HepG2 (cell line): ENCODE data around the gene FASTKD3. TPM values are rescaled to one million over a fixed set of nuclear protein-coding genes. Genes with fewer than 3 reads are reported as not detected.

Experiments
- ATAC-seq: fragments of 200-7000 bp; cut with Tn5 transposase; 3 replicates; pipeline ENCODE4 v1.9.1; 2020; ENCODE audit warnings: mild to moderate bottlenecking, moderate library complexity
- Bru-seq: library from RNA; stranded (reverse); fragments of 400-500 nt; gene quantifications from one replicate; lab custom pipeline; 2021; lab: Mats Ljungman, UMichigan
- BruChase-seq, 2 experiments: library from RNA; stranded (reverse); fragments of 400-500 nt; gene quantifications; one replicate each; lab custom pipeline; 2021; lab: Mats Ljungman, UMichigan
- BruUV-seq: library from RNA; stranded (reverse); fragments of 400-500 nt; replicated peaks from 2 replicates; lab custom pipeline; 2021; lab: Mats Ljungman, UMichigan
- CTCF ChIA-PET: fragments of 300-600 bp; formaldehyde crosslinking; extraction: SDS; loops from one replicate; lab custom pipeline; 2021; ENCODE audit warnings: low total read pairs, inconsistent platforms, low intra/inter-chr PET ratio; lab: Yijun Ruan, JAX
- POLR2A ChIA-PET: fragments of 350-600 bp; sonication (Branson Sonifier 250); formaldehyde crosslinking; loops from one replicate; lab custom pipeline; 2020; ENCODE audit warnings: antibody characterized with exemption, inconsistent platforms; lab: Yijun Ruan, JAX
- DNase-seq: peaks from one replicate; pipeline ENCODE4 v3.0.0-alpha.2; 2015; ENCODE audit warnings: low spot score
- FAIRE-seq: peaks from 3 replicates; lab custom pipeline; 2011; peaks lifted over from hg19 to GRCh38; lab: Jason Lieb, UNC
- H2AFZ ChIP-seq: one replicate; pipeline ENCODE4 v1.6.1; 2011; ENCODE audit warnings: low read length, inconsistent platforms
- H3K27ac ChIP-seq: fragments of 300-600 bp; 3 replicates; pipeline ENCODE4 v1.8.0; 2011; ENCODE audit warnings: mixed run types, mild to moderate bottlenecking, mixed read lengths, low read length, inconsistent platforms; ENCODE audit not compliant: insufficient read depth; ENCODE audit errors: extremely low read length
- H3K27me3 ChIP-seq, 2 experiments: fragments of 200-600 bp in 1 of 2; 2 replicates in 1 of 2; 3 replicates in 1 of 2; pipeline versions ENCODE4 v1.6.0 to v1.8.0; 2011; ENCODE audit warnings: low read length in 2 of 2, mild to moderate bottlenecking in 2 of 2, moderate library complexity in 2 of 2, inconsistent platforms in 1 of 2; ENCODE audit not compliant: insufficient read depth in 2 of 2, control insufficient read depth in 1 of 2
- H3K36me3 ChIP-seq, 2 experiments: fragments of 200-600 bp in 1 of 2; replicated peaks in 1 of 2; 2 replicates in 1 of 2; 3 replicates in 1 of 2; pipeline versions ENCODE4 v1.5.1 to v1.8.0; 2011; ENCODE audit warnings: low read length in 2 of 2, inconsistent platforms in 1 of 2; ENCODE audit not compliant: insufficient read depth in 2 of 2, control insufficient read depth in 1 of 2
- H3K4me1 ChIP-seq: 2 replicates; pipeline ENCODE4 v1.5.1; 2012; ENCODE audit warnings: low read length, inconsistent platforms; ENCODE audit not compliant: insufficient read depth
- H3K4me2 ChIP-seq: 2 replicates; pipeline ENCODE4 v1.6.0; 2011; ENCODE audit warnings: low read depth, low read length, inconsistent platforms
- H3K4me3 ChIP-seq, 3 experiments: fragments of 200-600 bp in 1 of 3; sonication (generic), shearing (Covaris generic) in 1 of 3; replicated peaks in 1 of 3; 2 replicates each; pipeline ENCODE4 v1.5.1; 2011 to 2016; ENCODE audit warnings: low read length in 3 of 3, inconsistent platforms in 2 of 3, low read depth in 2 of 3, mild to moderate bottlenecking in 2 of 3, control low read depth in 1 of 3, mixed read lengths in 1 of 3; ENCODE audit not compliant: insufficient read depth in 1 of 3
- H3K79me2 ChIP-seq: one replicate; pipeline ENCODE4 v1.6.1; 2011; ENCODE audit warnings: low read length, inconsistent platforms; ENCODE audit not compliant: insufficient read depth
- H3K9ac ChIP-seq: 2 replicates; pipeline ENCODE4 v1.6.0; 2011; ENCODE audit warnings: mild to moderate bottlenecking, low read depth, low read length, inconsistent platforms; ENCODE audit not compliant: insufficient read depth
- H3K9me3 ChIP-seq: 2 replicates; pipeline ENCODE4 v1.5.1; 2012; ENCODE audit warnings: mild to moderate bottlenecking, low read length
- H4K20me1 ChIP-seq: 2 replicates; pipeline ENCODE4 v1.6.0; 2011; ENCODE audit warnings: inconsistent platforms, mild to moderate bottlenecking, low read length, moderate library complexity; ENCODE audit not compliant: insufficient read depth
- DZIP1 ChIP-seq: sonication (generic); formaldehyde crosslinking; IDR thresholded peaks from 2 replicates; pipeline ENCODE4 v1.5.0; 2020; ENCODE audit warnings: mild to moderate bottlenecking, missing genetic modification reagents
- ESRRA ChIP-seq: sonication (generic); formaldehyde crosslinking; IDR thresholded peaks from 2 replicates; pipeline ENCODE4 v1.5.1; 2020; ENCODE audit warnings: mild to moderate bottlenecking, low read depth, missing genetic modification reagents
- IKZF5 ChIP-seq: IDR thresholded peaks from 2 replicates; pipeline ENCODE4 v1.6.1; 2018; ENCODE audit warnings: missing genetic modification reagents, mild to moderate bottlenecking, missing compliant biosample characterization
- NCOR1 ChIP-seq: fragments of 200-600 bp; sonication (generic); IDR thresholded peaks from 2 replicates; pipeline ENCODE4 v1.7.0; 2017; ENCODE audit warnings: antibody characterized with exemption, low read length, borderline replicate concordance
- PCBP1 ChIP-seq: fragments of 200-400 bp; formaldehyde crosslinking; IDR thresholded peaks from 2 replicates; pipeline ENCODE4 v1.6.1; 2017; ENCODE audit warnings: mild to moderate bottlenecking, low read depth, low read length, borderline replicate concordance
- PCBP2 ChIP-seq: fragments of 200-400 bp; formaldehyde crosslinking; optimal IDR thresholded peaks from 2 replicates; pipeline ENCODE3; 2018; ENCODE audit warnings: low read length, low read depth; ENCODE audit not compliant: poor library complexity, severe bottlenecking
- PHF5A ChIP-seq: IDR thresholded peaks from one replicate; pipeline ENCODE4 v1.6.1; 2018; ENCODE audit warnings: low read depth, missing genetic modification reagents; ENCODE audit not compliant: unreplicated experiment
- ZC3H13 ChIP-seq: sonication (generic); formaldehyde crosslinking; IDR thresholded peaks from 2 replicates; pipeline ENCODE4 v1.8.1; 2023; ENCODE audit warnings: mild to moderate bottlenecking, missing genetic modification reagents, moderate library complexity
- ZNF124 ChIP-seq: sonication (generic); formaldehyde crosslinking; IDR thresholded peaks from 2 replicates; pipeline ENCODE4 v1.4.0; 2020; ENCODE audit warnings: missing genetic modification reagents
- ZNF136 ChIP-seq: sonication (generic); formaldehyde crosslinking; IDR thresholded peaks from 2 replicates; pipeline ENCODE4 v1.8.1; 2022; ENCODE audit warnings: low read depth, mild to moderate bottlenecking, moderate library complexity, missing genetic modification reagents
- ZNF263 ChIP-seq: sonication (generic); formaldehyde crosslinking; IDR thresholded peaks from 2 replicates; pipeline ENCODE4 v1.4.0; 2020; ENCODE audit warnings: missing genetic modification reagents
- ZNF33B ChIP-seq: sonication (generic); formaldehyde crosslinking; IDR thresholded peaks from 2 replicates; pipeline ENCODE4 v1.5.1; 2020; ENCODE audit warnings: mild to moderate bottlenecking, missing genetic modification reagents
- WGBS: methylation state at CpG from one replicate; pipeline ENCODE4 v1.1.6; 2017; ENCODE audit warnings: low lambda C conversion rate; 5-methylcytosine and 5-hydroxymethylcytosine counted together
- in situ Hi-C: cut with HindIII; loops from 2 replicates; pipeline ENCODE4 v1.10.0; 2017; ENCODE audit warnings: low pct_unique_long_range_greater_than_20kb; ENCODE audit not compliant: extremely low pct_ligation_motif_present
- intact Hi-C: fragments of 100-400 bp; cut with micrococcal nuclease; formaldehyde crosslinking; loops from one replicate; pipeline ENCODE4 v1.10.0; 2022; ENCODE audit not compliant: unreplicated experiment
- long read RNA-seq, 2 experiments: library from RNA in 1 of 2; library from polyadenylated mRNA in 1 of 2; stranded (forward) in 1 of 2; unstranded in 1 of 2; transcript quantifications; one replicate each; pipeline ENCODE4 v2.0.0, GENCODE V29; 2019 to 2022
- polyA minus RNA-seq, 3 experiments: library from RNA; depleted of rRNA, polyadenylated mRNA; stranded (reverse); fragments of >200 nt; gene quantifications; 2 replicates each; pipeline ENCODE4 v1.2.3, GENCODE V29; 2011; ENCODE audit warnings: low replicate concordance in 1 of 3
- polyA plus RNA-seq, 8 experiments: library from polyadenylated mRNA; depleted of rRNA in 3 of 8; stranded (reverse) in 7 of 8; unstranded in 1 of 8; fragments of >200 nt; fragmentation: Illumina TruSeq in 4 of 8; extraction: Trizol in 4 of 8; gene quantifications; 2 replicates each; pipeline versions ENCODE4 v1.2.1 to v1.2.3, GENCODE V29; 2011 to 2016; ENCODE audit warnings: low read depth in 4 of 8, missing spikeins in 1 of 8, mixed read lengths in 1 of 8; ENCODE audit not compliant: insufficient read depth in 1 of 8
- total RNA-seq, 5 experiments: library from RNA; depleted of rRNA; stranded (reverse); fragments of >200 nt; fragmentation: Illumina TruSeq; extraction: Trizol; gene quantifications; 2 replicates each; pipeline ENCODE4 v1.2.3, GENCODE V29; 2016; ENCODE audit warnings: low read depth in 1 of 5

Gene FASTKD3
- total RNA-seq (2016; rRNA removed; fragmentation: Illumina TruSeq; extraction: Trizol) (17.8 and 24.8 TPM in 2 replicates), polyA plus RNA-seq (2011; rRNA removed) (6.3 and 6.9 TPM in 2 replicates), polyA minus RNA-seq (2011; rRNA and poly(A)+ RNA removed; ENCODE audit: low replicate concordance) (1.4 and 11.6 TPM in 2 replicates), Bru-seq, nascent RNA (percentile 77 among the genes with signal in this experiment), BruChase-seq, experiment 1, labeled RNA remaining after a 6-hour chase (percentile 59 among the genes with signal in this experiment), BruChase-seq, experiment 2, labeled RNA remaining after a 2-hour chase (percentile 78 among the genes with signal in this experiment)
- total RNA-seq (2016; cell fraction: cytosol; rRNA removed; fragmentation: Illumina TruSeq; extraction: Trizol; ENCODE audit: low read depth) = 7.2 and 7.8 TPM in 2 replicates
- 16.7 and 28.2 TPM in 2 replicates for total RNA-seq (2016; cell fraction: insoluble cytoplasmic fraction; rRNA removed; fragmentation: Illumina TruSeq; extraction: Trizol)
- 8.9 and 14.9 TPM in 2 replicates for total RNA-seq (2016; cell fraction: membrane; rRNA removed; fragmentation: Illumina TruSeq; extraction: Trizol)
- 16.4 and 17.2 TPM in 2 replicates for total RNA-seq (2016; cell fraction: nucleus; rRNA removed; fragmentation: Illumina TruSeq; extraction: Trizol)
- polyA plus RNA-seq (2011; cell fraction: cytosol; rRNA removed) = 2.8 and 4.2 TPM in 2 replicates
- 4.9 and 9.0 TPM in 2 replicates for polyA plus RNA-seq (2011; cell fraction: nucleus; rRNA removed)
- 6.8 and 8.0 TPM in 2 replicates for polyA plus RNA-seq (2012)
- 2.4 and 3.0 TPM in 2 replicates for polyA plus RNA-seq (2016; cell fraction: cytosol; fragmentation: Illumina TruSeq; extraction: Trizol; ENCODE audit: low read depth)
- 21.6 and 23.1 TPM in 2 replicates for polyA plus RNA-seq (2016; cell fraction: insoluble cytoplasmic fraction; fragmentation: Illumina TruSeq; extraction: Trizol; ENCODE audit: low read depth)
- 4.2 and 4.6 TPM in 2 replicates for polyA plus RNA-seq (2016; cell fraction: membrane; fragmentation: Illumina TruSeq; extraction: Trizol; ENCODE audit: low read depth)
- 23.7 and 30.6 TPM in 2 replicates for polyA plus RNA-seq (2016; cell fraction: nucleus; fragmentation: Illumina TruSeq; extraction: Trizol; ENCODE audit: insufficient read depth, low read depth)
- 3.3 and 3.9 TPM in 2 replicates for polyA minus RNA-seq (2011; cell fraction: cytosol; rRNA and poly(A)+ RNA removed)
- polyA minus RNA-seq (2011; cell fraction: nucleus; rRNA and poly(A)+ RNA removed) = 12.0 and 15.3 TPM in 2 replicates
- long read RNA-seq, experiment 1, transcript FASTKD3-201 (7 exons, 2,402 nt) = major isoform, 5 of 11 reads
- long read RNA-seq, experiment 1, partial matches to known transcripts = 3 of 11 reads
- long read RNA-seq, experiment 1, other reads (novel, unspliced or antisense) = 1 of 11 reads
- long read RNA-seq, experiment 2, partial matches to known transcripts = 5 of 8 reads
- long read RNA-seq, experiment 2, other reads (novel, unspliced or antisense) = 1 of 8 reads

GRCh38 chr5:7868773-7869473, at the start of gene FASTKD3, which contains the start of gene MTRR:
Gene FASTKD3, minus strand, starts transcription at chr5:7869031. Its CDS starts 948 bp downstream, at chr5:7868083.
Gene MTRR, plus strand, starts transcription at chr5:7869148. Its CDS starts 1,647 bp downstream, at chr5:7870795.
- Histone ChIP-seq H3K27ac (peak within 1 kb of the TSS; percentile 74), H3K9me3 (no peaks in the 10 kb centered on the region), H3K4me1 (peaks cover 59% of the 10 kb centered on the region), H3K27me3 (no peaks in the 10 kb centered on the region; a peak in 1 of 5 replicates), H3K79me2 (peaks cover 62% of the 10 kb centered on the region), H3K4me3 (peak within 1 kb of the TSS; percentile 84 to 89 (median 87)), H4K20me1 (peaks cover 15% of the 10 kb centered on the region; the same call in 1 of the 2 replicates), H3K9ac (peak within 1 kb of the TSS; percentile 92), H3K36me3 (peaks cover 0 to 36% of the 10 kb centered on the region in 2 experiments; a peak in 2 of 5 replicates), H3K4me2 (peak within 1 kb of the TSS; percentile 82), H2AFZ (no peak within 1 kb of the TSS)
- CTCF ChIA-PET = no interaction called here
- intact Hi-C loops = loop anchor here (1.0 kb wide), 1 partner anchor 10 kb away; no protein-coding TSS in a partner anchor
- peak; percentile 100 for ATAC-seq
- WGBS = under 1% methylated on average over 17 of the region's 83 CpGs
- POLR2A ChIA-PET = interaction anchor here (0.9 to 2.1 kb wide), 5 partner anchors 9 to 588 kb away, joined by 3 to 18 read pairs (median 4); partner anchors contain the start of gene CFAP90
- DNase-seq = peak; percentile 84
- in situ Hi-C loops = no loop called here
- no TSS peak for BruUV-seq
- FAIRE-seq = peak; percentile 79
- TF ChIP-seq PCBP2 (no peak), ZNF263 (CRISPR knock-in tag) (no peak; the same call in 1 of the 2 replicates), PHF5A (CRISPR knock-in tag) (no peak), PCBP1 (0 out of 2 replicates have a peak, but pooled peaks have one; percentile 60), ZNF136 (CRISPR knock-in tag) (0 out of 2 replicates have a peak, but pooled peaks have one; percentile 49), ZC3H13 (CRISPR knock-in tag) (peak; percentile 51; the same call in 1 of the 2 replicates), ZNF33B (CRISPR knock-in tag) (peak; percentile 83; the same call in 1 of the 2 replicates), DZIP1 (CRISPR knock-in tag) (no peak; the same call in 1 of the 2 replicates), NCOR1 (no peak), ZNF124 (0 out of 2 replicates have a peak, but pooled peaks have one; percentile 29), ESRRA (peak; percentile 76; the same call in 1 of the 2 replicates), IKZF5 (CRISPR knock-in tag) (0 out of 2 replicates have a peak, but pooled peaks have one; percentile 5)
